ENCODE results near the gene ATOH8. TPM values are rescaled to one million over a fixed set of nuclear protein-coding genes. Genes with fewer than 3 reads are reported as not detected.

Gene ATOH8
- total RNA-seq, 1 experiment from 2014 or later, result 0.20 TPM

DNA sequence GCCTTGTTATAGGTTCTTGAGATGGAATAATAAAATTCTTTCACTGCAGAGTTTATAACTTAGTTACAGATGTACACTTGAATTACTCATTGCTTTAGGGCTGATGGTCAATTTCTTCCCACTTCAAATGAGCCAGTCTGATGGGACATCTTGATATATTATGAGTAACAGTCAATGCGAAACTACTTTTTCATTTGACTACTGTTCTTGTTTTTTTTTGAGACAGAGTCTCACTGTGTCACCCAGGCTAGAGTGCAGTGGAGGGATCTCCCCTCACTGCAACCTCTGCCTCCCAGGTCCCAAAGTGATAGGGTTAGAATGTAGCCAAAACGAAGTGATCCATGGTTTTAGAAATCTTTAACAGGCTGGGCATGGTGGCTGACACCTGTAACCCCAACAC lies 77.9 kb downstream of the ATOH8 start:
- H2AK5ac ChIP-seq (ENCODE audit: insufficient read length, low read length), result no peak overlapping the region
- no peak overlapping the region for H3K4me3 Mint-ChIP-seq
- H3K23me2 ChIP-seq (ENCODE audit: insufficient read length, low read depth, low read length, poor library complexity, severe bottlenecking), result no peaks in the 10 kb centered on the region
- no peak overlapping the region for H3K9ac ChIP-seq (ENCODE audit: extremely low read depth, insufficient read length, low read length)
- H2BK15ac ChIP-seq (ENCODE audit: low read depth, low read length), result no peak overlapping the region
- no peaks in the 10 kb centered on the region for H4K20me1 ChIP-seq (ENCODE audit: control insufficient read depth, insufficient read depth, insufficient read length)
- H3K4me2 ChIP-seq (ENCODE audit: insufficient read depth, insufficient read length, low read length), result no peak overlapping the region
- H3K27me3 ChIP-seq (ENCODE audit: insufficient read depth, low read length), result no peaks in the 10 kb centered on the region
- no peak overlapping the region for H3K56ac ChIP-seq (ENCODE audit: insufficient read length, low read depth, low read length)
- H3K27me3 Mint-ChIP-seq (ENCODE audit: low read depth), result peaks cover 21% of the 10 kb centered on the region
- H2BK12ac ChIP-seq (ENCODE audit: insufficient read length, low read depth, low read length), result no peak overlapping the region
- no peak overlapping the region for H4K91ac ChIP-seq (ENCODE audit: insufficient read length, low read depth, low read length)
- no peaks in the 10 kb centered on the region for H3K79me1 ChIP-seq (ENCODE audit: insufficient read depth, low read depth, low read length, poor library complexity, severe bottlenecking)
- no peak overlapping the region for H3K27ac ChIP-seq (ENCODE audit: insufficient read length, low read depth, low read length)
- DNase-seq, result no peak
- H3K27ac Mint-ChIP-seq, result no peak overlapping the region
- peaks cover 14 to 17% of the 10 kb centered on the region in 2 experiments for H3K4me1 Mint-ChIP-seq
- no peak overlapping the region for H3K23ac ChIP-seq (ENCODE audit: insufficient read length, low read depth, low read length)
- no peak overlapping the region for H3K18ac ChIP-seq (ENCODE audit: insufficient read length, low read depth, low read length)
- H3K9me3 Mint-ChIP-seq, result no peaks in the 10 kb centered on the region
- H2BK20ac ChIP-seq (ENCODE audit: low read depth, low read length, poor library complexity, severe bottlenecking), result no peak overlapping the region
- H3T11ph ChIP-seq (ENCODE audit: low read length), result no peak overlapping the region
- WGBS (ENCODE audit: extremely low coverage, insufficient read length, low lambda C conversion rate), result no CpG with 5 or more reads among the region's 2 CpGs
- H4K5ac ChIP-seq (ENCODE audit: insufficient read length, low read depth, low read length), result no peak overlapping the region
- no peaks in the 10 kb centered on the region for H3K79me2 ChIP-seq (ENCODE audit: insufficient read depth, low read length)
- no peaks in the 10 kb centered on the region for H3K9me3 ChIP-seq (ENCODE audit: control insufficient read depth, low read depth, low read length)
- no peaks in the 10 kb centered on the region; the same call in 1 of the 2 replicates for H3K4me1 ChIP-seq (ENCODE audit: insufficient read depth, low read length)
- no peak overlapping the region for H2AFZ ChIP-seq (ENCODE audit: low read length)
- no peak for TF ChIP-seq CTCF (conservative IDR thresholded peaks at IDR 0.05)
- H3K36me3 Mint-ChIP-seq (ENCODE audit: insufficient read depth in 1 of 3, low read depth in 3 of 3), result no peaks in the 10 kb centered on the region
- H4K8ac ChIP-seq (replicated peaks; ENCODE audit: insufficient read length, low read depth, low read length), result no peak overlapping the region
- no peak overlapping the region for H3K14ac ChIP-seq (ENCODE audit: insufficient read depth, low read length)
- no peak overlapping the region for H3K4ac ChIP-seq (ENCODE audit: low read depth, low read length)
- H2BK5ac ChIP-seq (ENCODE audit: insufficient read length, low read length), result no peak overlapping the region
- H2BK120ac ChIP-seq (ENCODE audit: low read depth, low read length, poor library complexity, severe bottlenecking), result no peak overlapping the region
